A549 (cell line): ENCODE measurements around the gene RAD51B. TPM values are rescaled to one million over a fixed set of nuclear protein-coding genes. Genes with fewer than 3 reads are reported as not detected.

Source experiments
- ATAC-seq, 2 experiments: fragments of 200-7000 bp in 1 of 2; fragments of >200 bp in 1 of 2; cut with Nextera tagmentation in 1 of 2; cut with Tn5 transposase in 1 of 2; 3 replicates each; pipeline versions ENCODE4 v1.8.0 to v1.9.1; 2018 to 2020; ENCODE audit warnings: mild to moderate bottlenecking in 1 of 2, moderate library complexity in 1 of 2
- CTCF ChIA-PET: fragments of 300-600 bp; sonication (Branson Sonifier 250); formaldehyde crosslinking; extraction: SDS; loops from one replicate; lab custom pipeline; 2021; ENCODE audit warnings: antibody characterized with exemption, inconsistent platforms; lab: Yijun Ruan, JAX
- POLR2A ChIA-PET: fragments of 350-600 bp; formaldehyde crosslinking; extraction: SDS; loops from one replicate; lab custom pipeline; 2021; ENCODE audit warnings: antibody characterized with exemption, inconsistent platforms; lab: Yijun Ruan, JAX
- DNase-seq, 2 experiments: peaks; one replicate each; pipeline versions ENCODE4 v3.0.0 to v3.0.0-alpha.2; 2011 to 2016; ENCODE audit warnings: low read depth in 1 of 2, low spot score in 1 of 2
- FAIRE-seq: peaks from 2 replicates; lab custom pipeline; 2011; peaks lifted over from hg19 to GRCh38; lab: Jason Lieb, UNC
- H3K27ac ChIP-seq, 2 experiments: fragments of >200 bp; sonication (Bioruptor Twin); formaldehyde crosslinking; 3 replicates each; pipeline ENCODE4 v1.5.1; 2016 to 2017
- H3K4me1 ChIP-seq: fragments of >200 bp; sonication (Bioruptor Twin); formaldehyde crosslinking; 3 replicates; pipeline ENCODE4 v1.6.1; 2016
- H3K4me2 ChIP-seq: fragments of >200 bp; sonication (Bioruptor Twin); formaldehyde crosslinking; 3 replicates; pipeline ENCODE4 v1.6.1; 2016
- H3K4me3 ChIP-seq: fragments of >200 bp; sonication (Bioruptor Twin); formaldehyde crosslinking; 3 replicates; pipeline ENCODE4 v1.5.1; 2016
- H3K9me3 ChIP-seq: fragments of >200 bp; sonication (Bioruptor Twin); formaldehyde crosslinking; 3 replicates; pipeline ENCODE4 v1.6.1; 2016
- BHLHE40 ChIP-seq: IDR thresholded peaks from 2 replicates; pipeline ENCODE4 v1.6.1; 2012; ENCODE audit warnings: low read depth, low read length, inconsistent platforms
- CBX8 ChIP-seq: fragments of 200-600 bp; sonication (generic); IDR thresholded peaks from 2 replicates; pipeline ENCODE4 v1.6.1; 2016
- EHMT2 ChIP-seq: fragments of 200-600 bp; sonication (generic); IDR thresholded peaks from 2 replicates; pipeline ENCODE4 v1.6.1; 2016; ENCODE audit warnings: antibody characterized with exemption, low read depth, mild to moderate bottlenecking, moderate library complexity
- EP300 ChIP-seq, 2 experiments: fragments of >200 bp; sonication (Bioruptor Twin); formaldehyde crosslinking; IDR thresholded peaks; 2 replicates in 1 of 2; 3 replicates in 1 of 2; pipeline ENCODE4 v1.6.1; 2016 to 2017
- FOSL2 ChIP-seq, 2 experiments: fragments of 450-650 bp in 1 of 2; fragments of >200 bp in 1 of 2; sonication (Bioruptor Twin) in 1 of 2; formaldehyde crosslinking; IDR thresholded peaks; 2 replicates each; pipeline versions ENCODE4 v1.5.0 to v1.6.1; 2016 to 2020; ENCODE audit warnings: mild to moderate bottlenecking in 1 of 2, moderate library complexity in 1 of 2
- HDAC2 ChIP-seq: fragments of 200-600 bp; sonication (generic); IDR thresholded peaks from 2 replicates; pipeline ENCODE4 v1.6.1; 2016
- HEYL ChIP-seq: fragments of 250-450 bp; sonication (Bioruptor Pico); IDR thresholded peaks from 2 replicates; pipeline ENCODE4 v1.8.0; 2021; ENCODE audit warnings: mild to moderate bottlenecking, moderate library complexity
- JUN ChIP-seq, 2 experiments: fragments of >200 bp; sonication (Bioruptor Twin); formaldehyde crosslinking; IDR thresholded peaks; 2 replicates in 1 of 2; 3 replicates in 1 of 2; pipeline ENCODE4 v1.6.1; 2016 to 2017
- KDM1A ChIP-seq: fragments of 200-600 bp; sonication (generic); IDR thresholded peaks from 2 replicates; pipeline ENCODE4 v1.6.1; 2016; ENCODE audit warnings: low read depth, mild to moderate bottlenecking
- POLR2A ChIP-seq: IDR thresholded peaks from 2 replicates; pipeline ENCODE4 v1.6.1; 2012; ENCODE audit warnings: mild to moderate bottlenecking, low read length
- RAD21 ChIP-seq, 2 experiments: fragments of >200 bp in 1 of 2; sonication (Bioruptor Twin) in 1 of 2; formaldehyde crosslinking in 1 of 2; IDR thresholded peaks in 1 of 2; conservative IDR thresholded peaks in 1 of 2; 2 replicates in 1 of 2; 3 replicates in 1 of 2; pipeline ENCODE4 v1.6.1; 2012 to 2018; ENCODE audit warnings: inconsistent platforms in 1 of 2
- RCOR1 ChIP-seq: fragments of 150-350 bp; IDR thresholded peaks from 2 replicates; pipeline ENCODE4 v1.6.1; 2014; ENCODE audit warnings: antibody characterized with exemption, low read length, low read depth
- RFX5 ChIP-seq: fragments of 450-650 bp; IDR thresholded peaks from 2 replicates; pipeline ENCODE4 v1.7.1; 2014; ENCODE audit warnings: antibody characterized with exemption, mild to moderate bottlenecking, moderate library complexity
- RNF2 ChIP-seq: fragments of 200-600 bp; sonication (generic); IDR thresholded peaks from 2 replicates; pipeline ENCODE4 v1.6.1; 2016; ENCODE audit warnings: low read depth, mild to moderate bottlenecking, antibody characterized with exemption, moderate library complexity, borderline replicate concordance
- TFCP2L1 ChIP-seq: fragments of 250-450 bp; sonication (Bioruptor Pico); IDR thresholded peaks from 2 replicates; pipeline ENCODE4 v1.5.0; 2021; ENCODE audit warnings: mild to moderate bottlenecking
- WGBS: methylation state at CpG from one replicate; pipeline ENCODE4 v1.1.6; 2017; ENCODE audit errors: missing lambda C conversion rate; 5-methylcytosine and 5-hydroxymethylcytosine counted together
- polyA plus RNA-seq, 4 experiments: library from polyadenylated mRNA; depleted of rRNA in 3 of 4; stranded (reverse); fragments of >200 nt; fragmentation: RNase III in 1 of 4; extraction: RNeasy Plus Mini Kit Qiagen cat#74134 plus additional on column Dnase treatment in 1 of 4; gene quantifications; 2 replicates in 3 of 4; 3 replicates in 1 of 4; pipeline ENCODE4 v1.2.3, GENCODE V29; 2011 to 2017
- TF ChIP-seq, protein P1 (sequence below): fragments of >200 bp; sonication (Bioruptor Twin); formaldehyde crosslinking; IDR thresholded peaks from 2 replicates; pipeline ENCODE4 v1.6.1; 2016
- TF ChIP-seq, protein P2 (sequence below): fragments of 250-450 bp; sonication (Bioruptor Pico); IDR thresholded peaks from 2 replicates; pipeline ENCODE4 v1.5.0; 2020; ENCODE audit warnings: low read depth, mild to moderate bottlenecking, moderate library complexity
- TF ChIP-seq, protein P3 (sequence below): IDR thresholded peaks from 2 replicates; pipeline ENCODE4 v1.6.1; 2012
- TF ChIP-seq, protein P4 (sequence below): IDR thresholded peaks from 2 replicates; pipeline ENCODE4 v1.6.1; 2012
- TF ChIP-seq, protein P5 (sequence below): fragments of >200 bp; sonication (Bioruptor Twin); formaldehyde crosslinking; IDR thresholded peaks from 3 replicates; pipeline ENCODE4 v1.5.1; 2016
- TF ChIP-seq, protein P6 (sequence below): fragments of 200-600 bp; sonication (generic); IDR thresholded peaks from 2 replicates; pipeline ENCODE4 v1.6.1; 2016; ENCODE audit warnings: antibody characterized with exemption, mild to moderate bottlenecking, moderate library complexity
- TF ChIP-seq, protein P7 (sequence below): fragments of 150-350 bp; IDR thresholded peaks from 2 replicates; pipeline ENCODE4 v1.6.1; 2014; ENCODE audit warnings: low read depth, mild to moderate bottlenecking, low read length

Gene RAD51B
- polyA plus RNA-seq, 2 of the 4 experiments (the other 2 are of a cell fraction): 7.2 to 10.8 TPM

DNA sequence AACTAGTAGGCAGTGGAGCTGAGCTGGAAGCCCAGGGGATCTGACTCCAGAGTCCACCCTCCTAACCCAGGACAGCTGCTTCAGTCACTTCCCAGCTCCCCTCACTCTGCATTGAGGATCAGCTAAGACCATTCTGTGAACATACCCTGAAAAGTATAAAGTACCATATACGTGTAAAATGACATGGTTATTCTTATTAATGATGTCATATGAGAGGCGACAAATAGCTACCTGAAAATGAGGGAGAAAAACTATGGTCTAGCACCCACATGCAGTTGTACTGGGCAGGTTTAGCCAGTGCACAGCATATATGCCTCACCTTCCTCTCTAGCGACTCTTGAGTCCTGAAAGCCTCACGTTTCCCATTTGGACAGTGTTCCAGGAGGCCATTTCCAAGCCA, 461.9 kb downstream of the RAD51B start:
- peak overlapping the region; percentile 49 to 59; a peak in 4 of 6 replicates for H3K27ac ChIP-seq
- H3K4me3 ChIP-seq: no peak overlapping the region
- POLR2A ChIA-PET: no interaction called here
- DNase-seq (no peak), FAIRE-seq (no peak)
- TF ChIP-seq, protein P1, sequence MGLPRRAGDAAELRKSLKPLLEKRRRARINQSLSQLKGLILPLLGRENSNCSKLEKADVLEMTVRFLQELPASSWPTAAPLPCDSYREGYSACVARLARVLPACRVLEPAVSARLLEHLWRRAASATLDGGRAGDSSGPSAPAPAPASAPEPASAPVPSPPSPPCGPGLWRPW: no peak
- TF ChIP-seq KDM1A: no peak
- no peak for TF ChIP-seq FOSL2 (IDR thresholded peaks at IDR 0.05)
- no peak for TF ChIP-seq FOSL2 (CRISPR knock-in tag; IDR thresholded peaks at IDR 0.05)
- TF ChIP-seq, protein P2, sequence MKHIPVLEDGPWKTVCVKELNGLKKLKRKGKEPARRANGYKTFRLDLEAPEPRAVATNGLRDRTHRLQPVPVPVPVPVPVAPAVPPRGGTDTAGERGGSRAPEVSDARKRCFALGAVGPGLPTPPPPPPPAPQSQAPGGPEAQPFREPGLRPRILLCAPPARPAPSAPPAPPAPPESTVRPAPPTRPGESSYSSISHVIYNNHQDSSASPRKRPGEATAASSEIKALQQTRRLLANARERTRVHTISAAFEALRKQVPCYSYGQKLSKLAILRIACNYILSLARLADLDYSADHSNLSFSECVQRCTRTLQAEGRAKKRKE: no peak
- TF ChIP-seq RFX5: no peak
- TF ChIP-seq TFCP2L1 (CRISPR knock-in tag): no peak
- no peak for TF ChIP-seq EHMT2
- TF ChIP-seq HDAC2: no peak
- TF ChIP-seq RCOR1: no peak
- TF ChIP-seq EP300 (IDR thresholded peaks at IDR 0.05): no peak
- TF ChIP-seq POLR2A: no peak
- TF ChIP-seq, all 56 proteins: peak for 0
- Histone ChIP-seq H3K4me1 (peaks cover 29% of the 10 kb centered on the region), H3K4me2 (no peak overlapping the region), H3K9me3 (no peaks in the 10 kb centered on the region)
- CTCF ChIA-PET: no interaction called here
- WGBS: 95% methylated on average over 4 of the region's 4 CpGs
- no peak for ATAC-seq

DNA sequence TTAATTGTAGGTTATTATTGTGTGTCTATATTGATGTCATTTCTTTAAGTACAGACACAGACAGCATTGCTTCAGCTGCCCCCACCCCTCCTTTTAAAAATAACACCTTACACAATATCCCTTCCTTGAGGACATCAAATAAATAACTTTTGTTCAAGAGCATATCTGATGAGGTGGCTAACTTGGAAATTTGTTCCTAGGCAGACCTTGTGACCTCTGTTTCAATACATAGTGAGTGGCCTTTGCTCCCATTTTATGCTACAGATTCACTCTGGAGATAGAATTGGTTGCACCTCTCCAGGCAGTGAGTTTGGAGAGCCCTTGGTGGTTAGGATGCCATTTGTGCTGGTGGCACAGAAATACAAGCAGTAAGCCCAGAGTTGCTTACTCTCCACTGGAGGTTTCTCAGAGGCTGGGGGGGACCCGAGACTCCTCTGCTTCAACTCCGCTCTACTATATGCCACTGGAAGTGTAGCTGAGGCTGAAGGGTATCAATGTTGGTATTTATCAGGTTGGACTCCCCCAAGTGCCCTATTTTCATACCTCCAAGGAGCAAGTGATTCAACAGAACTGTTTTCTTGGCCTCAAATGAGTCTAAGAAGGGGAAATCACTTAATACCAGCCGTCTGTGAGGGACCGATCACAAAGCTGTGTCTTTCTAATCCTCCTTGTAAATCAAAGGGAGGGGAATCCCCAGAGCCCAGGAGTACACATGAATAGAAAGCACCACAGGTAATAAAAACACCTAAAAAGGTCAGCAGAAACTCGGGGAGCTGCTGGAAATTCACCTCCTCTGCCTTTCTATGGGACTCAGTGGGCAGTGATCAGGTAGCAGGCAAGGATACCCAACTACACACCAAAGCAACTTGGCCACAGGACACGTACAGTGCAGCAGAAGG, 463.1 kb downstream of the RAD51B start:
- Histone ChIP-seq H3K27ac (peak overlapping the region; percentile 49 to 59; a peak in 4 of 6 replicates), H3K4me3 (no peak overlapping the region), H3K9me3 (no peaks in the 10 kb centered on the region), H3K4me2 (no peak overlapping the region), H3K4me1 (peaks cover 34% of the 10 kb centered on the region)
- no peak for ATAC-seq
- POLR2A ChIA-PET: no interaction called here
- no peak for DNase-seq
- no peak for TF ChIP-seq RNF2
- TF ChIP-seq, protein P3, sequence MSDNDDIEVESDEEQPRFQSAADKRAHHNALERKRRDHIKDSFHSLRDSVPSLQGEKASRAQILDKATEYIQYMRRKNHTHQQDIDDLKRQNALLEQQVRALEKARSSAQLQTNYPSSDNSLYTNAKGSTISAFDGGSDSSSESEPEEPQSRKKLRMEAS: no peak
- TF ChIP-seq, protein P4, sequence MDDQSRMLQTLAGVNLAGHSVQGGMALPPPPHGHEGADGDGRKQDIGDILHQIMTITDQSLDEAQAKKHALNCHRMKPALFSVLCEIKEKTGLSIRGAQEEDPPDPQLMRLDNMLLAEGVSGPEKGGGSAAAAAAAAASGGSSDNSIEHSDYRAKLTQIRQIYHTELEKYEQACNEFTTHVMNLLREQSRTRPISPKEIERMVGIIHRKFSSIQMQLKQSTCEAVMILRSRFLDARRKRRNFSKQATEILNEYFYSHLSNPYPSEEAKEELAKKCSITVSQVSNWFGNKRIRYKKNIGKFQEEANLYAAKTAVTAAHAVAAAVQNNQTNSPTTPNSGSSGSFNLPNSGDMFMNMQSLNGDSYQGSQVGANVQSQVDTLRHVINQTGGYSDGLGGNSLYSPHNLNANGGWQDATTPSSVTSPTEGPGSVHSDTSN: no peak
- TF ChIP-seq BHLHE40: no peak
- TF ChIP-seq POLR2A: no peak
- TF ChIP-seq, protein P5, sequence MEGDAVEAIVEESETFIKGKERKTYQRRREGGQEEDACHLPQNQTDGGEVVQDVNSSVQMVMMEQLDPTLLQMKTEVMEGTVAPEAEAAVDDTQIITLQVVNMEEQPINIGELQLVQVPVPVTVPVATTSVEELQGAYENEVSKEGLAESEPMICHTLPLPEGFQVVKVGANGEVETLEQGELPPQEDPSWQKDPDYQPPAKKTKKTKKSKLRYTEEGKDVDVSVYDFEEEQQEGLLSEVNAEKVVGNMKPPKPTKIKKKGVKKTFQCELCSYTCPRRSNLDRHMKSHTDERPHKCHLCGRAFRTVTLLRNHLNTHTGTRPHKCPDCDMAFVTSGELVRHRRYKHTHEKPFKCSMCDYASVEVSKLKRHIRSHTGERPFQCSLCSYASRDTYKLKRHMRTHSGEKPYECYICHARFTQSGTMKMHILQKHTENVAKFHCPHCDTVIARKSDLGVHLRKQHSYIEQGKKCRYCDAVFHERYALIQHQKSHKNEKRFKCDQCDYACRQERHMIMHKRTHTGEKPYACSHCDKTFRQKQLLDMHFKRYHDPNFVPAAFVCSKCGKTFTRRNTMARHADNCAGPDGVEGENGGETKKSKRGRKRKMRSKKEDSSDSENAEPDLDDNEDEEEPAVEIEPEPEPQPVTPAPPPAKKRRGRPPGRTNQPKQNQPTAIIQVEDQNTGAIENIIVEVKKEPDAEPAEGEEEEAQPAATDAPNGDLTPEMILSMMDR: no peak
- TF ChIP-seq RAD21 (conservative IDR thresholded peaks at IDR 0.05 in 1 of 2, IDR thresholded peaks at IDR 0.05 in 1 of 2): no peak
- TF ChIP-seq JUN (IDR thresholded peaks at IDR 0.05): no peak
- no peak for TF ChIP-seq CBX8
- TF ChIP-seq, protein P6, sequence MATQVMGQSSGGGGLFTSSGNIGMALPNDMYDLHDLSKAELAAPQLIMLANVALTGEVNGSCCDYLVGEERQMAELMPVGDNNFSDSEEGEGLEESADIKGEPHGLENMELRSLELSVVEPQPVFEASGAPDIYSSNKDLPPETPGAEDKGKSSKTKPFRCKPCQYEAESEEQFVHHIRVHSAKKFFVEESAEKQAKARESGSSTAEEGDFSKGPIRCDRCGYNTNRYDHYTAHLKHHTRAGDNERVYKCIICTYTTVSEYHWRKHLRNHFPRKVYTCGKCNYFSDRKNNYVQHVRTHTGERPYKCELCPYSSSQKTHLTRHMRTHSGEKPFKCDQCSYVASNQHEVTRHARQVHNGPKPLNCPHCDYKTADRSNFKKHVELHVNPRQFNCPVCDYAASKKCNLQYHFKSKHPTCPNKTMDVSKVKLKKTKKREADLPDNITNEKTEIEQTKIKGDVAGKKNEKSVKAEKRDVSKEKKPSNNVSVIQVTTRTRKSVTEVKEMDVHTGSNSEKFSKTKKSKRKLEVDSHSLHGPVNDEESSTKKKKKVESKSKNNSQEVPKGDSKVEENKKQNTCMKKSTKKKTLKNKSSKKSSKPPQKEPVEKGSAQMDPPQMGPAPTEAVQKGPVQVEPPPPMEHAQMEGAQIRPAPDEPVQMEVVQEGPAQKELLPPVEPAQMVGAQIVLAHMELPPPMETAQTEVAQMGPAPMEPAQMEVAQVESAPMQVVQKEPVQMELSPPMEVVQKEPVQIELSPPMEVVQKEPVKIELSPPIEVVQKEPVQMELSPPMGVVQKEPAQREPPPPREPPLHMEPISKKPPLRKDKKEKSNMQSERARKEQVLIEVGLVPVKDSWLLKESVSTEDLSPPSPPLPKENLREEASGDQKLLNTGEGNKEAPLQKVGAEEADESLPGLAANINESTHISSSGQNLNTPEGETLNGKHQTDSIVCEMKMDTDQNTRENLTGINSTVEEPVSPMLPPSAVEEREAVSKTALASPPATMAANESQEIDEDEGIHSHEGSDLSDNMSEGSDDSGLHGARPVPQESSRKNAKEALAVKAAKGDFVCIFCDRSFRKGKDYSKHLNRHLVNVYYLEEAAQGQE: no peak
- TF ChIP-seq, protein P7, sequence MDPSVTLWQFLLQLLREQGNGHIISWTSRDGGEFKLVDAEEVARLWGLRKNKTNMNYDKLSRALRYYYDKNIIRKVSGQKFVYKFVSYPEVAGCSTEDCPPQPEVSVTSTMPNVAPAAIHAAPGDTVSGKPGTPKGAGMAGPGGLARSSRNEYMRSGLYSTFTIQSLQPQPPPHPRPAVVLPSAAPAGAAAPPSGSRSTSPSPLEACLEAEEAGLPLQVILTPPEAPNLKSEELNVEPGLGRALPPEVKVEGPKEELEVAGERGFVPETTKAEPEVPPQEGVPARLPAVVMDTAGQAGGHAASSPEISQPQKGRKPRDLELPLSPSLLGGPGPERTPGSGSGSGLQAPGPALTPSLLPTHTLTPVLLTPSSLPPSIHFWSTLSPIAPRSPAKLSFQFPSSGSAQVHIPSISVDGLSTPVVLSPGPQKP: no peak
- TF ChIP-seq HEYL (CRISPR knock-in tag): no peak
- CTCF ChIA-PET: no interaction called here
- FAIRE-seq: no peak
- WGBS: 84% methylated on average over 6 of the region's 6 CpGs
